Type B pancreatic cell (in vitro differentiated cells): ENCODE measurements around the gene IRF2BPL. TPM values are rescaled to one million over a fixed set of nuclear protein-coding genes. Genes with fewer than 3 reads are reported as not detected.
A peak's percentile ranks its signal among the peaks of the same experiment; 100 is the strongest.

ENCODE experiments used
- DNase-seq: peaks from one replicate; pipeline ENCODE4 v3.0.0; 2021; ENCODE audit warnings: mixed read lengths; ENCODE audit not compliant: unreplicated experiment; ENCODE audit errors: extremely low spot score
- H3K27ac Mint-ChIP-seq: 2 replicates; pipeline ENCODE4 v1.8.0; 2021; ENCODE audit warnings: mild to moderate bottlenecking, mixed read lengths
- H3K27me3 Mint-ChIP-seq: 2 replicates; pipeline ENCODE4 v1.8.0; 2021; ENCODE audit warnings: mixed read lengths
- H3K36me3 Mint-ChIP-seq: 2 replicates; pipeline ENCODE4 v1.8.0; 2021; ENCODE audit warnings: mixed read lengths
- H3K4me1 Mint-ChIP-seq: one replicate; pipeline ENCODE4 v1.8.0; 2021; ENCODE audit warnings: mixed read lengths; ENCODE audit not compliant: unreplicated experiment
- H3K4me3 Mint-ChIP-seq: 2 replicates; pipeline ENCODE4 v1.8.0; 2021; ENCODE audit warnings: mild to moderate bottlenecking, mixed read lengths
- H3K9me3 Mint-ChIP-seq: 2 replicates; pipeline ENCODE4 v1.8.0; 2021; ENCODE audit warnings: mixed read lengths
- total RNA-seq: library from RNA; stranded (reverse); gene quantifications from 2 replicates; pipeline ENCODE4 v1.2.1, GENCODE V29; 2021; ENCODE audit warnings: low replicate concordance
- TF ChIP-seq, protein P1 (sequence below): fragments of 200-600 bp; sonication (generic); conservative IDR thresholded peaks from 2 replicates; pipeline ENCODE4 v1.5.0; 2021; ENCODE audit warnings: antibody characterized with exemption, mild to moderate bottlenecking

Gene IRF2BPL
- total RNA-seq, 1 donor from 2014 or later, result 59.7 TPM

DNA sequence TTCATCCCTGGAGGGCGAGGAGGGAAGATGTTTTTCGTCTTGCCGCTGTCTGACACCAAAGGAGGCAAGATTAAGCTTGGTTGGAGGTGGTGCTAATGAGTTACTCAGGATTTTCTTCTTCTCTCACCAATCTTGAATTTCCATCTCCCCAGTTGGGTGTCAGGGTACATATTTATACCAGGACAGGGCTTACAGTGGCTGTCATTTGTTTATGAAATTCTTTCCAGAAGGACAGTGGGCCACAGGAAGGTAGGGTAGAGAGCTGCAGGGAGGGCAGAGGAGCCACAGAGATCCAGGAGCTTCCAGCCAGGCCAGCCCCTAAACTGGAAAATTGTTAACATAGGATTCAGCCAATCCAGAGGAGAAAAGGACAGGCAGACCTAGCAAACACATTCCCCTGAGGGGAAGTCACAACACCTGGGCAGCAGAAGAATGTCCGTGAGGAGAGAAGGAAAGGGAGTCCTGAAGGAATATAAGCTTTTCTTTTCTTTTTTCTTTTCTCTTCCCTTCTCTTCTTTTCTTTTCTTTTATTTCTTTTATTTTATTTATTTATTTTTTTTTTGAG, 40.5 kb downstream of the IRF2BPL start:
- TF ChIP-seq, protein P1, sequence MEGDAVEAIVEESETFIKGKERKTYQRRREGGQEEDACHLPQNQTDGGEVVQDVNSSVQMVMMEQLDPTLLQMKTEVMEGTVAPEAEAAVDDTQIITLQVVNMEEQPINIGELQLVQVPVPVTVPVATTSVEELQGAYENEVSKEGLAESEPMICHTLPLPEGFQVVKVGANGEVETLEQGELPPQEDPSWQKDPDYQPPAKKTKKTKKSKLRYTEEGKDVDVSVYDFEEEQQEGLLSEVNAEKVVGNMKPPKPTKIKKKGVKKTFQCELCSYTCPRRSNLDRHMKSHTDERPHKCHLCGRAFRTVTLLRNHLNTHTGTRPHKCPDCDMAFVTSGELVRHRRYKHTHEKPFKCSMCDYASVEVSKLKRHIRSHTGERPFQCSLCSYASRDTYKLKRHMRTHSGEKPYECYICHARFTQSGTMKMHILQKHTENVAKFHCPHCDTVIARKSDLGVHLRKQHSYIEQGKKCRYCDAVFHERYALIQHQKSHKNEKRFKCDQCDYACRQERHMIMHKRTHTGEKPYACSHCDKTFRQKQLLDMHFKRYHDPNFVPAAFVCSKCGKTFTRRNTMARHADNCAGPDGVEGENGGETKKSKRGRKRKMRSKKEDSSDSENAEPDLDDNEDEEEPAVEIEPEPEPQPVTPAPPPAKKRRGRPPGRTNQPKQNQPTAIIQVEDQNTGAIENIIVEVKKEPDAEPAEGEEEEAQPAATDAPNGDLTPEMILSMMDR, result no peak
- Mint-ChIP-seq H3K9me3 (no peaks in the 10 kb centered on the region), H3K4me1 (peaks cover 35% of the 10 kb centered on the region), H3K36me3 (no peaks in the 10 kb centered on the region), H3K27ac (no peak overlapping the region), H3K4me3 (no peak overlapping the region), H3K27me3 (no peaks in the 10 kb centered on the region)
- DNase-seq, result no peak

- Mint-ChIP-seq H3K36me3 (peaks cover 4% of the 10 kb centered on the region), H3K27me3 (no peaks in the 10 kb centered on the region), H3K9me3 (peaks cover 4% of the 10 kb centered on the region), H3K4me3 (no peak overlapping the region), H3K4me1 (peaks cover 35% of the 10 kb centered on the region), H3K27ac (peak overlapping the region; percentile 26)
- TF ChIP-seq, protein P1, result no peak
- no peak for DNase-seq
These were observed 42.3 kb downstream of the IRF2BPL start for GRCh38 chr14:76986231-76986565.

- Mint-ChIP-seq H3K4me3 (no peak overlapping the region), H3K36me3 (peaks cover 4% of the 10 kb centered on the region), H3K9me3 (peaks cover 5% of the 10 kb centered on the region), H3K27me3 (no peaks in the 10 kb centered on the region), H3K4me1 (peaks cover 35% of the 10 kb centered on the region), H3K27ac (no peak overlapping the region)
- TF ChIP-seq, protein P1, result no peak
- no peak for DNase-seq
These were observed 42.8 kb downstream of the IRF2BPL start for GRCh38 chr14:76985540-76986230.

DNA sequence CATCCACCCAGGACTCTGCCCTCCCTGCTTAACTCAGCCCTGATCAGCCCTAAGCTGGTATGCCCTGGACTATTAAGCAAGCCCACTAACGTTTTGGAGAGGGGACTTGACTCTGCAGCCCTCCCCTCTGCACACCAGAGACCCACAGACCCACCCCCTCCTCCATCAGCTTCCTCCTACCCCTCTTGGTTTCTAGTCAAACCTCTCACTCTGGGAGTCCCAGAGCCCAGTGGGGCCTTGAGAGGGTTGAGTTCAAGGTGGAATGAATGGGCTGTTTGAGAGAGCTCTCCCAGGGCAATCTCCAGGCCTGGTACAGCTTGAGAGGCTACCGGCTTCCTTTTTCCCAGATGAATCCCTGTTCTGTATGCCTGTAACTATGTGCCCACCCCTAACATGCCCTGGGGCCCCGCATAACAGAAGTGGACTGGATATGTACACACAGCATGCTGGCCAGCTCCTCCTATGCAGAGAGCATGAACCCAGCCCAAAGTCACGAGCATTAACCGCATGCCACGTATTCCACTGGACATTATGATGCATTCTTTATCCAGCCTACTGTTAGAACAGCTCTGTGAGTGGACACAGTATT, 43.6 kb downstream of the IRF2BPL start:
- no peaks in the 10 kb centered on the region for H3K27me3 Mint-ChIP-seq
- no peak for DNase-seq
- peaks cover 38% of the 10 kb centered on the region for H3K4me1 Mint-ChIP-seq
- H3K4me3 Mint-ChIP-seq, result peak overlapping the region; percentile 17
- H3K9me3 Mint-ChIP-seq, result peaks cover 5% of the 10 kb centered on the region
- peaks cover 4% of the 10 kb centered on the region for H3K36me3 Mint-ChIP-seq
- TF ChIP-seq, protein P1, result no peak
- H3K27ac Mint-ChIP-seq, result peak overlapping the region; percentile 59

- Mint-ChIP-seq H3K9me3 (peaks cover 5% of the 10 kb centered on the region), H3K27me3 (no peaks in the 10 kb centered on the region), H3K27ac (no peak overlapping the region), H3K4me3 (peak overlapping the region; percentile 2), H3K4me1 (peaks cover 38% of the 10 kb centered on the region), H3K36me3 (peaks cover 4% of the 10 kb centered on the region)
- DNase-seq, result no peak
- TF ChIP-seq, protein P1, result no peak
These were observed 44.2 kb downstream of the IRF2BPL start for GRCh38 chr14:76984297-76984696.
